Measurements from ENCODE around the gene RXFP1. TPM values are rescaled to one million over a fixed set of nuclear protein-coding genes. Genes with fewer than 3 reads are reported as not detected.

RXFP1 gene
- total and polyA plus RNA-seq, 4 donors: 0.24 to 1.5 (median 0.80) TPM

DNA sequence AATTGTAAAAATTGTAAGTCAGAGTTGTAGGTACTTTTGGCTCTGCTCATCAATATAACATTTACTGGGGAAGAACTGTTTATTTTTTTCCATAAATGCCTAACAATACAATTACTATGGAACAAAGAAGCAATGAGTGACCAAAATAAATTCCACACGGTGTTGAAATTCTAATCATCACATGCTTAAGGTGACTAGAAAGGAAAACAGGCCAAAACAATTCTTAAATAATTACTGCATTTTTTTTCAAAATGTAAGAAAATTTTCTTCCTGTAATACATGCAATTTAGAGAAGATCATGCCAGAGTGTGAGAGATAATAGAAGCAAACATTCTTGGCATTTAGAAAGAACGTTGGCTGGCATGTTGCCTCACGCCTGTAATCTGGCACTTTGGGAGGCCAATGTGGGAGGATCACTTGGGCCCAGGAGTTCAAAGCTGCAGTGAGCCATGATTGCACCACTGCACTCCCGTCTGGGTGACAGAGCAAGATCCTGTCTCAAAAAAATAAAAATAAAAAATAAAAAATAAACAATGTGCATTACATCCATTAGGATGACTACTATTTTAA is 127.5 kb downstream of the RXFP1 start:
- Histone ChIP-seq H3K36me3 (ENCODE audit: control insufficient read depth in 4 of 4, insufficient read depth in 3 of 4, low read depth in 1 of 4, low read length in 3 of 4) (no peaks in the 10 kb centered on the region), H3K4me3 (ENCODE audit: low read depth in 1 of 3, low read length in 3 of 3) (no peak overlapping the region), H3K4me1 (ENCODE audit: control insufficient read depth in 4 of 4, insufficient read depth in 4 of 4, low read length in 3 of 4) (no peaks in the 10 kb centered on the region), H3K27ac (ENCODE audit: low read depth in 1 of 2, low read length in 2 of 2) (no peak overlapping the region), H3K27me3 (ENCODE audit: control insufficient read depth in 4 of 4, insufficient read depth in 4 of 4, low read length in 3 of 4) (no peaks in the 10 kb centered on the region), H3K9ac (ENCODE audit: low read depth in 1 of 2, low read length in 2 of 2) (no peak overlapping the region), H3K9me3 (ENCODE audit: control insufficient read depth in 4 of 4, low read length in 3 of 4) (no peaks in the 10 kb centered on the region)
- WGBS: 58% methylated on average over 4 of the region's 4 CpGs
- TF ChIP-seq, protein P1, sequence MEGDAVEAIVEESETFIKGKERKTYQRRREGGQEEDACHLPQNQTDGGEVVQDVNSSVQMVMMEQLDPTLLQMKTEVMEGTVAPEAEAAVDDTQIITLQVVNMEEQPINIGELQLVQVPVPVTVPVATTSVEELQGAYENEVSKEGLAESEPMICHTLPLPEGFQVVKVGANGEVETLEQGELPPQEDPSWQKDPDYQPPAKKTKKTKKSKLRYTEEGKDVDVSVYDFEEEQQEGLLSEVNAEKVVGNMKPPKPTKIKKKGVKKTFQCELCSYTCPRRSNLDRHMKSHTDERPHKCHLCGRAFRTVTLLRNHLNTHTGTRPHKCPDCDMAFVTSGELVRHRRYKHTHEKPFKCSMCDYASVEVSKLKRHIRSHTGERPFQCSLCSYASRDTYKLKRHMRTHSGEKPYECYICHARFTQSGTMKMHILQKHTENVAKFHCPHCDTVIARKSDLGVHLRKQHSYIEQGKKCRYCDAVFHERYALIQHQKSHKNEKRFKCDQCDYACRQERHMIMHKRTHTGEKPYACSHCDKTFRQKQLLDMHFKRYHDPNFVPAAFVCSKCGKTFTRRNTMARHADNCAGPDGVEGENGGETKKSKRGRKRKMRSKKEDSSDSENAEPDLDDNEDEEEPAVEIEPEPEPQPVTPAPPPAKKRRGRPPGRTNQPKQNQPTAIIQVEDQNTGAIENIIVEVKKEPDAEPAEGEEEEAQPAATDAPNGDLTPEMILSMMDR (IDR thresholded peaks at IDR 0.05; ENCODE audit: low read depth, low read length, missing input control): no peak
- no peak for TF ChIP-seq YY1 (IDR thresholded peaks at IDR 0.05)
- no peak for TF ChIP-seq JUND (IDR thresholded peaks at IDR 0.05)
- no peak for TF ChIP-seq HNF4G (IDR thresholded peaks at IDR 0.05)
- TF ChIP-seq, protein P2, sequence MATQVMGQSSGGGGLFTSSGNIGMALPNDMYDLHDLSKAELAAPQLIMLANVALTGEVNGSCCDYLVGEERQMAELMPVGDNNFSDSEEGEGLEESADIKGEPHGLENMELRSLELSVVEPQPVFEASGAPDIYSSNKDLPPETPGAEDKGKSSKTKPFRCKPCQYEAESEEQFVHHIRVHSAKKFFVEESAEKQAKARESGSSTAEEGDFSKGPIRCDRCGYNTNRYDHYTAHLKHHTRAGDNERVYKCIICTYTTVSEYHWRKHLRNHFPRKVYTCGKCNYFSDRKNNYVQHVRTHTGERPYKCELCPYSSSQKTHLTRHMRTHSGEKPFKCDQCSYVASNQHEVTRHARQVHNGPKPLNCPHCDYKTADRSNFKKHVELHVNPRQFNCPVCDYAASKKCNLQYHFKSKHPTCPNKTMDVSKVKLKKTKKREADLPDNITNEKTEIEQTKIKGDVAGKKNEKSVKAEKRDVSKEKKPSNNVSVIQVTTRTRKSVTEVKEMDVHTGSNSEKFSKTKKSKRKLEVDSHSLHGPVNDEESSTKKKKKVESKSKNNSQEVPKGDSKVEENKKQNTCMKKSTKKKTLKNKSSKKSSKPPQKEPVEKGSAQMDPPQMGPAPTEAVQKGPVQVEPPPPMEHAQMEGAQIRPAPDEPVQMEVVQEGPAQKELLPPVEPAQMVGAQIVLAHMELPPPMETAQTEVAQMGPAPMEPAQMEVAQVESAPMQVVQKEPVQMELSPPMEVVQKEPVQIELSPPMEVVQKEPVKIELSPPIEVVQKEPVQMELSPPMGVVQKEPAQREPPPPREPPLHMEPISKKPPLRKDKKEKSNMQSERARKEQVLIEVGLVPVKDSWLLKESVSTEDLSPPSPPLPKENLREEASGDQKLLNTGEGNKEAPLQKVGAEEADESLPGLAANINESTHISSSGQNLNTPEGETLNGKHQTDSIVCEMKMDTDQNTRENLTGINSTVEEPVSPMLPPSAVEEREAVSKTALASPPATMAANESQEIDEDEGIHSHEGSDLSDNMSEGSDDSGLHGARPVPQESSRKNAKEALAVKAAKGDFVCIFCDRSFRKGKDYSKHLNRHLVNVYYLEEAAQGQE (IDR thresholded peaks at IDR 0.05): no peak
- no peak for TF ChIP-seq NR2F2 (IDR thresholded peaks at IDR 0.05)
- TF ChIP-seq MAX (IDR thresholded peaks at IDR 0.05): no peak
- TF ChIP-seq GABPA (IDR thresholded peaks at IDR 0.05 in 1 of 2, conservative IDR thresholded peaks at IDR 0.05 in 1 of 2): no peak
- TF ChIP-seq TAF1 (conservative IDR thresholded peaks at IDR 0.05): no peak
- TF ChIP-seq, protein P3, sequence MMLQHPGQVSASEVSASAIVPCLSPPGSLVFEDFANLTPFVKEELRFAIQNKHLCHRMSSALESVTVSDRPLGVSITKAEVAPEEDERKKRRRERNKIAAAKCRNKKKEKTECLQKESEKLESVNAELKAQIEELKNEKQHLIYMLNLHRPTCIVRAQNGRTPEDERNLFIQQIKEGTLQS (IDR thresholded peaks at IDR 0.05): no peak
- TF ChIP-seq RXRA (IDR thresholded peaks at IDR 0.05): no peak
- TF ChIP-seq FOXA2 (IDR thresholded peaks at IDR 0.05): no peak
- no peak for TF ChIP-seq SP1 (IDR thresholded peaks at IDR 0.05)
- no peak for TF ChIP-seq RAD21 (IDR thresholded peaks at IDR 0.05)
- TF ChIP-seq ZBTB33 (IDR thresholded peaks at IDR 0.05): no peak
- no peak for TF ChIP-seq FOXA1 (IDR thresholded peaks at IDR 0.05)
- no peak for TF ChIP-seq EGR1 (IDR thresholded peaks at IDR 0.05; ENCODE audit: low read depth in 2 of 2)
- DNase-seq (ENCODE audit: low spot score): no peak

Measured in liver (tissue), 9 donors.